Activated gamma-delta T cell (primary cell): Measurements from ENCODE around the gene IRX2.

Experiments used
- DNase-seq: peaks from one replicate; lab custom pipeline; 2025; lab: John Stamatoyannopoulos, UW
- total RNA-seq, 2 donors: gene quantifications; one replicate each; lab custom pipeline; 2026; lab: John Stamatoyannopoulos, UW

IRX2 gene
- 0 reads per million in 2 donors for total RNA-seq

DNA sequence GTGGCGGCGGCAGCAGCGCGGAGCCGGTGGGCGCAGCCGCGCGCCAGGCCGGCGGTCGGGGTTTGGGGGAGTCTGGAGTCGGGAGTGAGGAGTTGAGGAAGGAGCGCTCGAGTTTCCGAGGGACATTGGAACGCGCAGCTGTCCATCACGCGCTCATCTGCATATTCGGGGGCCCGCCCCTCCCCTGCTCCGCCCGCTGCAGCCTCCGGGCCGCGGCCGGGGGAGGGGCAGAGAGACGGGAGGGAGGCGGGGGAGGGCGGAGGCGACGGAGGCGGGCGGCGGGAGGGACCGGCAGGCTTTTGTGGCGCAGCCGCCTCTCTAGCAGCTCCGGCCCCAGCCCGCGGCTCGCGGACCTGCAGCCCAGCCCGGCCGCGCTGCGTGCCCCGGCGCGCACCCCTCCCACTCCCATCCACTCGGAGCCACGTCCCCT is at the start of gene IRX2:
TSS of gene IRX2 (minus strand) at position 86 of the 430 bp plus-strand sequence. CDS start 264 bp downstream, outside the sequence.
- DNase-seq: no peak

DNA sequence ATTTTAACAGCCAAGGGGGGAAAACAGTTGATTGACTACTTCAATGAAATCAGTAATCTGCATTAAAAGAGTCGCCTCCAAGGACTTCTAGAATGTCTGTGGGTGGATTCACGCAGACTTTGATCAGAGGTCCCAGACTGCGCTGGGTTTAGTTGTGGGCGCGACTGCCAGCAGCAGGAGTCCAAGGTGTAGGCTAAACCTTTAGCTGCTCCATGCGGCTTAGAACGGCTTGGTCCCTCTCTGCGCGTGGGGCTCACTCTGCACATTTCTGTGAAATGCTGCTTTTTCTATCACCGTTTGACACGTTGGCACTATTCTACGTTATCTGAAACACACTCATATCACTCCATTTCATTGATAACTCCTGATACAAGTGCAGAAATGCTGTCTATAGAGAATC is 48.6 kb upstream of the IRX2 start:
- DNase-seq: no peak

DNA sequence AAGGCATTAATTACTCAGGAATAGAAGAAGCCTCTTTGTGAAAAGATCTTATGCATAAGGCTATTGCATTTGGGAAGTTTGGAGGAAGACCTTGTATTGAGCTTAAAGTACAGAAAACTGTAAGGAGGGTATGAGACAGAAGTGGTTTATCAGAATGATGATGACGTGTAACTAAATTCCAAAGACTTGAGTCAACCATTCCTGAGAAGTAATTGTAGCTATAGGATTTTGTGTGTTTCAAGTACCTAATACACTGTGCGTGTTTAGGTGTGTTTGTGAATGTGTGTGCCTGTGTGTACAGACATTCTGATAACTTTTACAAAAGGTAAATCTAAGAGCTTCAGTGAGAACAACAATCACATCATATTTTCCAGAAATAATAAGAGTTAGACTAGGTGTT is 46.5 kb upstream of the IRX2 start:
- DNase-seq: no peak

DNA sequence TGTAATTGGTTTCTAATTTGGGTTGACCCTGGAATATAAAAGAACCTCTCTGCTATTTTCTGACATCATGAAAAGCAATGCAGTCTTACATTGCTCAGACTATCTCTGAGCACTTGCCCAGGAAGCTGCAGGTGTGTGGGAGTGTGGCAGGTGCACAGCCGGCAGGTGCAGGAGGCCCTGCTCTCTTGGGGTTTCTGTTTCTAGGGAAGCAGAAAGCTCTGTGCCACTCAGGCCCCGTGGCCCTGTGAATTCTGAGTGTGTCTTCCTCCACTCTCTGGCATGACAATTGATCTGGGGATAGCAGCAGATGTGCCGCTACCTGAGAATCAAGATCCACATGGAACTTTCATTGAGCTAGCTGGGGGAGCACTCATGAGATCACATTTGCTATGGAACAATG is 45.7 kb upstream of the IRX2 start:
- DNase-seq: no peak

DNA sequence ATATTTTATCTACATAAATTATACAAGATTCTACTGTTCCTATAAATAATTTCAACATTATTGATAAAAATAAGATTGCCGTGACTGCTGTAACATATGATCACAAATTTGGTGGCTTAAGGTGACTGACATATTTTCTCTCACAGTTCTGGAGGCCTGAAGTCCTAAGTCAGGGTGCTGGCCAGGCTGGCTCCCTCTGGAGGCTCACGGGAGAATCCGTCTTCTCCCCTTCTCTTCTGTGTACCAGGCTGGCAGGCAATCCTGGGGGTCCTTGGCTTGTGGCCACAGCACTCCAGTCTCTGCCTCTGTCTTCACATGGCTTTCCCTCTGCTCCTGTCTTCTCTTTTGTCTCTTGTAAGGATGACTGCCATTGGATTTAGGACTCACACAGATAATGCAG is 31.7 kb upstream of the IRX2 start:
- no peak for DNase-seq

DNA sequence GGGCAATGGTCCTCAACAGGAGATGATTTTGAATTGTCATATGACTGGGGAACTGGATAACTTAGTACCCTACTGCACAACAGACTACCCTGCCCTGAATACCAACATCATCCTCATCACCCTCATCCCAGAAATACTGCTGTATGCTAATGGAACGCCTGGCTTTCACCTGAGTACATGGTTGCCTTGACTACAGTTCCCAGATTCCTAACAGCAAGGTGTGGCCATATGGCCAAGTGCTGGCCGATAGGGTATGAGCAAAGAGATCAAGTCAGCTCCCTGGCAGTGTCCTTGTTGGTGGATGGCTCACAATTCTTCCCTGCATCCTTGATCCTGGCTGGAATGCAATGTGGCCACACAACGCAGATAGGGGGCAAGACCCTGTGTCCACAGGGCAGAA is 31.2 kb upstream of the IRX2 start:
- DNase-seq: no peak

DNA sequence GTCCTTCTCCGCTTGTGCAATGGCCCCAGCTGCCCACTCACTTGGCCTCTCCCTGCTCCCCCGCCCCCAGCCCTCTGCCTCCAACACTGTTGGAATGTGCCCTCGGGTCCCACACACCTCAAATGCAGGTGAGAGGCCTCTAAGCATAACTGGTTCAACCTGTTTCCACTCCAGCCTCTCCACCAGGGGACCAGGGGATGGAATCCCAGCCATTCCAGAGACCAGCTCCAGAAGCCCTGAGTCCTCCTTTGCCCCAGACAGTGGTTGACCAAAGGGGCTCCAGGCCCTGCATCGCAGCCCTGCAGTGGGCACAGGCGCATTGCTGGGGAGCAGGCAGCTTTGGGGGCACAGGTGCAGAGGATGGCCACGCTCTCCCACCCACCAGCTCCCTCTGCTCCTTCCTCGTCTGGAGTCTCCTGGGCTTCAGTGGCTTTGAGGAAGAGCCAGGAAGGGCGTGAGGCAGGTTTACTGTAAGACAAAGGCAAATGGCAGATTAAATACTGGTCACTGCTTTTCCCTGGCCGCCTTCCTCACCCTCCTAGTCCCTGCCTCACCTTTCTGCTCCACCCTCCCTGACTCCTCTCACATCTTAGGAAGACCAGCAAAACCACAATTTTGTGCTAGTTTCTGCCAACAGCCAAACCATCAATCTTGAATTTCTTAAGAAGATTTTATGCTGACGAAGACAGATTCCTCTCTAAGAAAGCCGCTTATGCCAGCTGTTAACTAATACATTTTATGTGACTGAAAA is 29.1 kb upstream of the IRX2 start:
- DNase-seq: no peak

DNA sequence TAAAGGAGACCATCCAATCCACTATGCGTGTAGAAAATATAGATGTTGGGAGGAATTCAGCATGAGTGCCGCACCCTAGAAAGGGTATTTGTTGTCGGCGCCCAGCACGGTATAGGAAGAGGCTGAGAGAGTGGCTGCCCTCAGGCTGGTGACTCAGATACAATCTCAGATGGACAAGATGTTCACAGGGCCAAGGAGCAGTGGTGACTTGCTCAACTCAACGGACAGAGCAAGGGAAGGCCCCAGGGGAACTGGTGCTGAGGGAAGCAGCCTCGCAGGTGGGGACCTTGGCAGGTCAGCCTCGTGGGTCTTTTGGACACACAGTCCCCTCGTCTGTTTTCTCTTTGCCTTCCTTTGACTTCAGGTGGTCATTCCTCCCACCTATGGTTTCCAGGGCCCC is 28.0 kb upstream of the IRX2 start:
- DNase-seq: no peak

DNA sequence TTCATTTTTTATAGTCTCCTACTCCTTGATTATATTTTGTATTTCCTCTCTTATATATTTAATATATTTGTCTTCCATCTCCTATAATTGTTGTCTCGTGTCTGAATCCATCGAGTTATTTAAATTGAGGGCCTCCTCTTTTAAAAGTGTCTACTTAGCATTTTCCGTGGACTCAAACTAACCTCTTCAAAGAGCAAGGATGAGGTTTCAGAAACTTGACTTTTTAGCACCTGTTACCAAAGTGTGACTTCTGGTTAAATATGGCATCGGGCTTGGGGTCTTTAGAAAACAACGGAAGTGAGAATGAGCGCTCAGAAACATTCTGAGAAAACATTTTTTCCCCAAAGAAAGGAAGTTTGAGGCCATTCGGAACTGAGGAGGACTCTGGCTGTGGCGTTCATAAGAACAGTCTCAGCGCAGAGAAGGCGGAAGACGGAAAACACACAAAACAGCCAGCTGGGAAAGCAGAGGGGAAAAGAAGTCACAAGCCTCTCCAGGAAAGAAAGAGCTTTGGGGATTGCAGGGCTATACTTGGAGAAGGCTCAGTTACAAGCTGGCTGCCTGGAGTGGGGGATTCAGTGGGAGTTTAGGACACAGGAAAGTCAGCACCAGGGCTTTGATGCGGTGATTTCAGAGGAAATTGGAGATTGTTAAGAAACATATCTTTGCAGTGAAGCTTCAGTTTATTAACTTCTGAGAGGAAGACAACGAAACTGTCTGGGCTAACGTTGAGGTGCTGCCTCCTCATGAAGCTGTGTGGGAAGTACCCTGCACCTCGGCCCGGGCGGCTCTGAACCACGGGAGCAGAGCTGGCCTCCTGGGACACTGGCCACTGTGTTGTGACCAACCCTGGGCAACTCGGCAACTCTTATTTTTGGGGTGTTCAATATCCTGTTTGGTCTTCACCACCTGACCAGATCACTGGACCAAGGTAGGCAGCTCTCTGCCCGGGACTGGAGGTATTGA is 25.1 kb upstream of the IRX2 start:
- DNase-seq: no peak

DNA sequence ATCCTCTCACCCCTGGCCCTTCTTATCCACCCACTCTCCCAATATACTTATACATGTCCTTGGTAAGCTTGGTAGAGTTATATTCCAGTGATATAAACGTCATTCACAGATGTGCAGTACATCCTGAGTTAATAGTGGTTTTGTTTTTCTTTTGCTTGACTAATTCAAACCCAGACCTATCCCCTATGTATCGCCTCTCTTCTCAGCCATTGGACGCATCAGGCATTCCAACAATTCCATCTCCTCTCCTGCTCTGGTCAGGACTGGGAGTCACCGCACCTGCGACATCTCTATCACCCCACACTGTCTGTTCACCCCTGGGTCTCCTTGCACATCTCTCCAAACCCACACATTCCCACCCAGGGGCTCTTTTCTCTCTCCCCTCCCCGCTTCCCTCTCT is 21.9 kb upstream of the IRX2 start:
- DNase-seq: no peak

DNA sequence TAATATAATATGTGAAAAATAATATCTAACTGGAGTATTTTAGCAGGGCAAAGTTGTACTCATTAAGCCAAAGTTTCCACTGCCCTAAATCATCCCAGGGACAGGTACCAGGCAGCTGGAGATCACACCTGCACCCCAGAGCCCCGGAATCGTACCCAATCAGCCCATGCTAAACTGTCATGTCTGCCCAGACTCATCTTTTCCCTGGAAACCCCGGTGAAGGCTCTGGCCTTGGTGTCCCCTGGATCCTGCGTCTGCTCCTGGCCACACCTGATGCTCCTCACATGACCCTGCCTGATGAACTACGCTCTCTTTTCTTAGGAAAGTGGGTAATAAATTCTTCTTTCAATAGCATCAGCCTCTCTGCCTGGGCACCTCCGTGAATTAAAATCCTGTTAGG is 15.6 kb upstream of the IRX2 start:
- DNase-seq: no peak

DNA sequence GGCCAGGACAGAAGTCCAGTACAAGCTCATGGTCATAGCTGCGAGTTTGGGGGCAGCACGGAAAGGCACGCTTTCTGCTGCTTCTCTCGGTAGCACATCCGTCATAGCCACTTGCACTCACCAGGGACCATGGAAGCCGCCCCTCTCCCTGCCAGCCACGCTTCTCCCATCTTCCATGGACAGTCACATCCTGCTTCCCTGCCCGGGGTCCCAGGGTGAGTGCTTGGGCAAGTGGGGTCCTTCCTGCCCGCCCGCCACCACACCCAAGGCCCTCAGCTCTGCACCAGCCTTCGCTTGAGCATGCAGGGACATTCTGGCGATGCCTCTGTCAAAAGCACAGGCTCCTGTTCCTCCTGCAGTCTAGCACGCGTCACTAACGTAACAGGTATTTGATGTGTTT is 13.1 kb upstream of the IRX2 start:
- no peak for DNase-seq

DNA sequence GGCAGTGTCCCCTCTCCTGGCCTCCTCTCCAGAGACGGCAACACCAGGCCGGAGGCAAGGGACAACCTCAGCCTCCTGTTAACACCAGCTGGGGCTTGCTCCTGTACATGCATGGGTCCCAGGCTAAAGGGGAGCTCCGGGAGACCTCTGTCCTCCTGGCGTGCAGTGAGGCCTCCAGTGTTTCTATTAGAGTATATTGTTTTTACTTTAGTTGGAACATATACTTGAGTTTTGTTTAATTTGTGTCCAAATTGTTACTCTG is 12.0 kb upstream of the IRX2 start:
- DNase-seq: no peak

DNA sequence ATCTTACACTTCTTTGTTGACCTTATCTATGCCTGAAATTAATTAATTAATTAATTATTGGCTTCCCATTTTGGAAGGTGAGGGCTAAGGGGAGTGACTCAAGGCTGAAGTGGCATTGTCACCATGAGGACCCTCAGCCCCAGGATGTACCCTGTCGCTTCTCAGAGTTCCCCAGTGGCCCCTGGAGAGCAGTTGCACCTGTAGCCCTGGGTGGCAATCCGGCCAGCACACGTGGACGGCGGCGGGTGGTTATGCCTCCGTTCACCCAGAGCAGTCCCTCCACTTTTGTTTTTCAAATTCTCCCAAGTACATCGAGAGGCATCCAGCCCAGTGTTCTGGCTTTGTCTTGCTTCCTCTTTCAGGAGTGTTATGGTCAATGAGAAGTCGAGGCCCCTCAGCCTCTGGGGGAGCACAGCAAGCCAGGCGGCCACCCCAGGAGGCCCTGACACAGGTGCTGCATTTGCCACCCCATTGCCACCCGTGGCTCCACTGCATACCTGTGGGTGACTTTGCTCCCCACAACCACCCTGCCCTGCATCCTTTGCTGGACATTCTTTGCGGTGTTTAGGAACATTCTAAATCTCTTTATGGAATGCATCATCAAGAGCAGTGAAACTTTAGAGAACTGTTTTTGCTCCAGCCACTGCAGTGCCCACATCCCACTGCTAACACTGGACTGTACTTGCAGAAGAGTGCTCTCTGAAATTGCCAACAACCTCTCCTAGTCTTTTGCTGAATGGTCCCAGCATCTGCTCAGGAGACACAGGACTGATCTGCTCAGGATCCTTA is 11.5 kb upstream of the IRX2 start:
- DNase-seq: no peak

DNA sequence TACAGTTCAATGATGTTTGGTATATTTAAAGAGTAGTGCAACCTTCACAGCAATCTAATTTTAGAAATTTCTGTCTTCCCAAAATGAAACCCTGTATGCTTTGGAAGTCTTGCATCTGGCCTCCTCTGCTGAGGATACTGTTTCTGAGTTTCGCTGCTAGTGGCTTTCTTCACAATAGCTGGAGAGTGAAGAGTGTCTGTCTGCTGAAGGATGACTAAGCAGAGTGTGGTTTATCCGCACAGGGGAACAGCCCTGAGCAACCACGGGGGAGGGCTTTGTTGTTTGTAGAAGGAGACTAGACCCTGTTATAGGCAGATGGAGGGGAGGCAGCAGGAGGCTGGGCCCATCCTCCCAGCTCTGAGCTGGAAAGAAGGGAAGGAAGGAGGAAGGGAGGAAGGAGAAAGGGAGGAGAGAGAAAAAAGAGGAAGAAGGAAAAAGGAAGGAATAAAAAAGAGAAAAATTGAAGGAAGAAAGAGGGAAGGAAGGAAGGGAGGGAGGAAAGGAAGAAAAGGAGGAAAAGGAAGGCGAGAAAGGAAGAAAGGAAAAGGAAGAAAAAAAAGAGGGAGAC is 10.5 kb upstream of the IRX2 start:
- no peak for DNase-seq

DNA sequence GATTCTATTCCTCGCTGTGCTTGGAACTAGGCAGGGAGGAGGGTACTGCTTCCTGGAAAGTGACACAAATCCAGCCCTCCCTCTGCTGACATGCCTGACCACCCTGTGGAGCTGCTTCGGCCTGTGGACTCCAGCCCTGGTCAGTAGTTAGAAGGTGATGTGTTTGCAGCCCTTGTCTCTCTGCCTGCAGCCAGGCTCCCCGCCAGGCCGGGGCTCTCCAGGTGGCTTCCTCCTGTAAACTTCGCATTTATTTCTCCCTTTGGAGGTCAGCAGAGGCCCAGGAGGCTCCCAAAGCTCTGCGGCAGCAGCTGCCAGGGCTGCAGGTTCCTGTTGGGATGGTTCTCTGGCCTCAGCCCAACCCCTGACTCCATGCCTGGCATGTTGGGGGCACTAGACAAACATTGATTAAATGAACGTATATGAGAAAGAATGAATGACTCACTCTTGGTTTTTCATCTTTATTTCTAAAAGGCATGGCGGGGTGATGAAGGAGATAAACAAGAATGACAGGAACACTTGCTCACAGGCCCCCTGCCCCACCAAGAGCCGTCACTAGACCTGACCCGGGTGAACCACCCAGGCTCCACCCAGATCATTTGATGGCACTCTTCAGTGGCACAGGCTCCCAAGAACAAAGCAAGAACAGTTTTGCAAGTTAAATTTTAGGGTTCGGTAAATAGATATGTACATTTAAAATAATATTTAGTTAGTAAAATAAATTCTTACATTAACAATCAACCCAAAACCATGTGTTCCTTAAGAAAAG is 8.4 kb upstream of the IRX2 start:
- DNase-seq: no peak

DNA sequence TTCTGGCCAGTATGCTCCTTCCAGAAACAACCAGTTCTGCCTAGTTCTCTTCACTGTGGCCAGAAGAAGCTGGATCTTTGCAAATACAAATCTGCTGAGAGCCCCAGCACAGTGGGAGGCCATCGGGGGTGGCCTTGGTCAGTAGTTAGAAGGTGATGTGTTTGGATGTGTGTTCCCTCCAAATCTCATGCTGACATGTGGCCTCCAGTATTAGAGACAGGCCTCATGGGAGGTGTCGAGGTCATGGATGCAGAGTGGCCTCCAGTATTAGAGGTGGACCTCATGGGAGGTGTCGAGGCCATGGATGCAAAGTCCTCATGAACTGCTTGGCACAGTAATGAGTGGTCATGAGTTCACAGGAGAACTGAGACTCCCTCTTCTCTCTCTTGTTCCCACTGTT is 7.6 kb upstream of the IRX2 start:
- DNase-seq: no peak

DNA sequence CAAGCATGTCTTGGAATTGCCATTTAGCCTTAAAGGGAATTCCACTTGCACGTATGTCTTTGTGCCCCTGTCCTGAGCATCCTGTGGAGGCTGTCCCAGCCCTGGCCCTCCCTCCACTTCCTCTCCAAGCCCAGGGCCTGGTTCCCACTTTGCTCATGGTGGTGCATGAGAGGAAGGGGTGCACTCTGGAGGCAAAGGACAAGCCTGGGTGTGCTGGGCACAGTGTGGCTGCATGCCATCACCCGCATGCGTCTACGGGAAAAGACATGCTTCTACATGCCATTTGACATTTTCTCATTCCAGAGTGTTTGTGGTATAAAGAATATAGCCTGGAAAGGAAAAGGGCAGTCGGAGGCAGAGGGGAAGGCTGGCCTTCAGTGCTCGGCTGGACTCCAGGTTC is 7.2 kb upstream of the IRX2 start:
- no peak for DNase-seq

DNA sequence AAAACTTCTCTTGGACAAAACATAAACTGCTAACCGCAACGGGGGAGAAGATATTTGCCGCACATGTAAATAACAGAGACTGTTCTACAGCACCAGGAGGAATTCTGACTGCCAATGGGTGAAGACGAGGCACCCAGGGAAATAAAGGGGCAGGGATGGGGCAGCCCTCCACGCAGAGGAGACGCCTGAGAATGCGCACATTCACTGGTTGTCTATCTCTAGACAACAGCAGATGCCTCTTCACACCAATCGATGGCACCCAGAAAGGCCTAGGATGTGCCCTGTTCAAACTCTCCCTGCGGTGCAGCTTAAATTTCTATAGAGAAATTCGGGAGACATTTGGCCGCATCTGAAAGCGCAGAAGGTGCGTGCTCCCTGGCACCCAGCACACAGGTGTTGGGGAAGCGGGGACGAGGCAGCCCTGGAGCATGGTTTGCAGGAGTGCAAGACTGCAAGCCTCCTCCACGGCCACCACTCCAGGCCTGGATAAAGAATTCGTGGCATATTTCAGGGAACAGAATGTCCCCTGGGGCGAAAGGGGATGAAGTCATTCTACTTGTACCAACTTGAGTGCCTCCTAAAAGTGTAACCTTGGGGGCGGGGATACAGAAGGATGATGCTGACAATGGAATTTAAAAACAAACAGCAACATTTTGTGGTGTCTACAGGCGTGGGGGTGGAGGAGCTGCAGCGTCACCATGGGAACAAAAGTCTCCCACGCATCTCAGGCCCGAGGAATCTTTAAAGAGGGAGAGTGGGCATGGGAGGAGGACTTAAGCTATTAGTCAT is 6.3 kb upstream of the IRX2 start:
- DNase-seq: no peak
